ENCODE results near the gene DUSP28.

GRCh38 chr2:240510513-240511210, 49.5 kb upstream of the DUSP28 start:
- TF ChIP-seq CTCF (IDR thresholded peaks at IDR 0.05), result no peak
- TF ChIP-seq PRDM15 (CRISPR knock-in tag; IDR thresholded peaks at IDR 0.05), result no peak
- TF ChIP-seq ZSCAN18 (CRISPR knock-in tag; IDR thresholded peaks at IDR 0.05), result no peak
- no peak for TF ChIP-seq HMGXB4 (CRISPR knock-in tag; IDR thresholded peaks at IDR 0.05)
- no peak for TF ChIP-seq EMX1 (CRISPR knock-in tag; IDR thresholded peaks at IDR 0.05)
- no peak for TF ChIP-seq TEAD4 (CRISPR knock-in tag; IDR thresholded peaks at IDR 0.05)
- TF ChIP-seq SOX15 (CRISPR knock-in tag; IDR thresholded peaks at IDR 0.05), result no peak
- TF ChIP-seq, protein P1, sequence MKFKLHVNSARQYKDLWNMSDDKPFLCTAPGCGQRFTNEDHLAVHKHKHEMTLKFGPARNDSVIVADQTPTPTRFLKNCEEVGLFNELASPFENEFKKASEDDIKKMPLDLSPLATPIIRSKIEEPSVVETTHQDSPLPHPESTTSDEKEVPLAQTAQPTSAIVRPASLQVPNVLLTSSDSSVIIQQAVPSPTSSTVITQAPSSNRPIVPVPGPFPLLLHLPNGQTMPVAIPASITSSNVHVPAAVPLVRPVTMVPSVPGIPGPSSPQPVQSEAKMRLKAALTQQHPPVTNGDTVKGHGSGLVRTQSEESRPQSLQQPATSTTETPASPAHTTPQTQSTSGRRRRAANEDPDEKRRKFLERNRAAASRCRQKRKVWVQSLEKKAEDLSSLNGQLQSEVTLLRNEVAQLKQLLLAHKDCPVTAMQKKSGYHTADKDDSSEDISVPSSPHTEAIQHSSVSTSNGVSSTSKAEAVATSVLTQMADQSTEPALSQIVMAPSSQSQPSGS (CRISPR knock-in tag; IDR thresholded peaks at IDR 0.05; ENCODE audit: borderline replicate concordance, low read depth), result no peak
- TF ChIP-seq NR3C1 (CRISPR knock-in tag; conservative IDR thresholded peaks at IDR 0.05; ENCODE audit: low read depth), result no peak
- no peak for TF ChIP-seq FOXJ3 (CRISPR knock-in tag; IDR thresholded peaks at IDR 0.05; ENCODE audit: borderline replicate concordance)
- TF ChIP-seq, protein P2, sequence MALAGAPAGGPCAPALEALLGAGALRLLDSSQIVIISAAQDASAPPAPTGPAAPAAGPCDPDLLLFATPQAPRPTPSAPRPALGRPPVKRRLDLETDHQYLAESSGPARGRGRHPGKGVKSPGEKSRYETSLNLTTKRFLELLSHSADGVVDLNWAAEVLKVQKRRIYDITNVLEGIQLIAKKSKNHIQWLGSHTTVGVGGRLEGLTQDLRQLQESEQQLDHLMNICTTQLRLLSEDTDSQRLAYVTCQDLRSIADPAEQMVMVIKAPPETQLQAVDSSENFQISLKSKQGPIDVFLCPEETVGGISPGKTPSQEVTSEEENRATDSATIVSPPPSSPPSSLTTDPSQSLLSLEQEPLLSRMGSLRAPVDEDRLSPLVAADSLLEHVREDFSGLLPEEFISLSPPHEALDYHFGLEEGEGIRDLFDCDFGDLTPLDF (CRISPR knock-in tag; IDR thresholded peaks at IDR 0.05), result no peak
- TF ChIP-seq, protein P3, sequence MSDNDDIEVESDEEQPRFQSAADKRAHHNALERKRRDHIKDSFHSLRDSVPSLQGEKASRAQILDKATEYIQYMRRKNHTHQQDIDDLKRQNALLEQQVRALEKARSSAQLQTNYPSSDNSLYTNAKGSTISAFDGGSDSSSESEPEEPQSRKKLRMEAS (CRISPR knock-in tag; IDR thresholded peaks at IDR 0.05), result no peak
- TF ChIP-seq NFYB (CRISPR knock-in tag; conservative IDR thresholded peaks at IDR 0.05; ENCODE audit: low read depth), result no peak
- TF ChIP-seq, protein P4, sequence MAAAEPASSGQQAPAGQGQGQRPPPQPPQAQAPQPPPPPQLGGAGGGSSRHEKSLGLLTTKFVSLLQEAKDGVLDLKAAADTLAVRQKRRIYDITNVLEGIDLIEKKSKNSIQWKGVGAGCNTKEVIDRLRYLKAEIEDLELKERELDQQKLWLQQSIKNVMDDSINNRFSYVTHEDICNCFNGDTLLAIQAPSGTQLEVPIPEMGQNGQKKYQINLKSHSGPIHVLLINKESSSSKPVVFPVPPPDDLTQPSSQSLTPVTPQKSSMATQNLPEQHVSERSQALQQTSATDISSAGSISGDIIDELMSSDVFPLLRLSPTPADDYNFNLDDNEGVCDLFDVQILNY (CRISPR knock-in tag; IDR thresholded peaks at IDR 0.05), result no peak

Data from WTC11 (cell line).